GM12878 (cell line): Measurements from ENCODE around the gene EVX2.

Experiments used
- CEBPB ChIP-seq, 2 experiments: fragments of 150-350 bp in 1 of 2; IDR thresholded peaks; 2 replicates each; pipeline ENCODE4 v1.6.1; 2012 to 2014; ENCODE audit warnings: low read depth in 2 of 2, low read length in 2 of 2, borderline replicate concordance in 1 of 2, inconsistent platforms in 1 of 2
- EZH2 ChIP-seq: IDR thresholded peaks from 2 replicates; pipeline ENCODE4 v1.6.1; 2012; ENCODE audit warnings: low read depth, mild to moderate bottlenecking, control low read depth, inconsistent platforms, low read length, borderline replicate concordance; ENCODE audit not compliant: control insufficient read depth
- RCOR1 ChIP-seq: conservative IDR thresholded peaks from 2 replicates; pipeline ENCODE4 v1.6.1; 2012; ENCODE audit warnings: low read depth, low read length, improper control_type of control experiment
- SMC3 ChIP-seq: IDR thresholded peaks from 2 replicates; pipeline ENCODE4 v1.6.1; 2011; ENCODE audit warnings: low read length, improper control_type of control experiment, borderline replicate concordance
- ZBED1 ChIP-seq: IDR thresholded peaks from 2 replicates; pipeline ENCODE4 v1.6.1; 2016; ENCODE audit warnings: borderline replicate concordance
- ZNF24 ChIP-seq: fragments of 450-650 bp; IDR thresholded peaks from 2 replicates; pipeline ENCODE4 v1.6.1; 2017; ENCODE audit warnings: antibody characterized with exemption, mild to moderate bottlenecking
- ZNF274 ChIP-seq: IDR thresholded peaks from one replicate; pipeline ENCODE4 v1.8.0; 2011; ENCODE audit not compliant: insufficient read length, insufficient read depth
- TF ChIP-seq, protein P1 (sequence below): fragments of 450-650 bp; IDR thresholded peaks from 2 replicates; pipeline ENCODE4 v1.6.1; 2016; ENCODE audit warnings: mild to moderate bottlenecking
- TF ChIP-seq, protein P2 (sequence below), 3 experiments: IDR thresholded peaks in 2 of 3; conservative IDR thresholded peaks in 1 of 3; 2 replicates each; pipeline ENCODE4 v1.5.1; 2011; ENCODE audit warnings: low read depth in 3 of 3, low read length in 3 of 3, mild to moderate bottlenecking in 3 of 3, control low read depth in 2 of 3, moderate library complexity in 2 of 3, inconsistent platforms in 1 of 3, mixed read lengths in 1 of 3; ENCODE audit not compliant: control insufficient read depth in 2 of 3, insufficient read depth in 1 of 3; ENCODE audit errors: extremely low read depth in 1 of 3
- TF ChIP-seq, protein P3 (sequence below): IDR thresholded peaks from 2 replicates; pipeline ENCODE4 v1.6.1; 2012; ENCODE audit warnings: mild to moderate bottlenecking, low read depth, low read length

DNA sequence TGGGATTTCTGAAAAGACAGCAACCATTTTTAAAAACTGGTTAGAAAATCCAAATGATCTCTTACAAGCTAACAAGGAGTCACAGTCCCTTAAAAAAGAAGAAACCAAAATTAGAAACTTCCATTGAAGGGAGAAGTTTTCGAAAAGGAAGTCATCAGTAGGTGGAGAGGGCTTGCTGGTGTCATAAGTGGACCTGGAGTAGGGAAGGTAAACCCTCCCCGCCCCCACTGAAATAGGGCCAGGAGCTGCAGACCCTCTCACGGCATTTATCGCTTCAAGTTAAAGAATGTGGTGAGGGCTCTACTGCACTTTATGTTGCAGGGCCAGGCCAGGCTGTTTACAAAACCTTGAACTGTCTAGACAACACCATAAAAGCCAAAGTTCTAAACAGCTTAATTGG lies 26.2 kb upstream of the EVX2 start:
- TF ChIP-seq, protein P1, sequence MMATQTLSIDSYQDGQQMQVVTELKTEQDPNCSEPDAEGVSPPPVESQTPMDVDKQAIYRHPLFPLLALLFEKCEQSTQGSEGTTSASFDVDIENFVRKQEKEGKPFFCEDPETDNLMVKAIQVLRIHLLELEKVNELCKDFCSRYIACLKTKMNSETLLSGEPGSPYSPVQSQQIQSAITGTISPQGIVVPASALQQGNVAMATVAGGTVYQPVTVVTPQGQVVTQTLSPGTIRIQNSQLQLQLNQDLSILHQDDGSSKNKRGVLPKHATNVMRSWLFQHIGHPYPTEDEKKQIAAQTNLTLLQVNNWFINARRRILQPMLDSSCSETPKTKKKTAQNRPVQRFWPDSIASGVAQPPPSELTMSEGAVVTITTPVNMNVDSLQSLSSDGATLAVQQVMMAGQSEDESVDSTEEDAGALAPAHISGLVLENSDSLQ: no peak
- TF ChIP-seq, protein P2, sequence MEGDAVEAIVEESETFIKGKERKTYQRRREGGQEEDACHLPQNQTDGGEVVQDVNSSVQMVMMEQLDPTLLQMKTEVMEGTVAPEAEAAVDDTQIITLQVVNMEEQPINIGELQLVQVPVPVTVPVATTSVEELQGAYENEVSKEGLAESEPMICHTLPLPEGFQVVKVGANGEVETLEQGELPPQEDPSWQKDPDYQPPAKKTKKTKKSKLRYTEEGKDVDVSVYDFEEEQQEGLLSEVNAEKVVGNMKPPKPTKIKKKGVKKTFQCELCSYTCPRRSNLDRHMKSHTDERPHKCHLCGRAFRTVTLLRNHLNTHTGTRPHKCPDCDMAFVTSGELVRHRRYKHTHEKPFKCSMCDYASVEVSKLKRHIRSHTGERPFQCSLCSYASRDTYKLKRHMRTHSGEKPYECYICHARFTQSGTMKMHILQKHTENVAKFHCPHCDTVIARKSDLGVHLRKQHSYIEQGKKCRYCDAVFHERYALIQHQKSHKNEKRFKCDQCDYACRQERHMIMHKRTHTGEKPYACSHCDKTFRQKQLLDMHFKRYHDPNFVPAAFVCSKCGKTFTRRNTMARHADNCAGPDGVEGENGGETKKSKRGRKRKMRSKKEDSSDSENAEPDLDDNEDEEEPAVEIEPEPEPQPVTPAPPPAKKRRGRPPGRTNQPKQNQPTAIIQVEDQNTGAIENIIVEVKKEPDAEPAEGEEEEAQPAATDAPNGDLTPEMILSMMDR (IDR thresholded peaks at IDR 0.05 in 2 of 3, conservative IDR thresholded peaks at IDR 0.05 in 1 of 3; ENCODE audit: control insufficient read depth in 2 of 3, extremely low read depth in 1 of 3, insufficient read depth in 1 of 3, low read depth in 3 of 3, low read length in 3 of 3): no peak
- TF ChIP-seq, protein P3, sequence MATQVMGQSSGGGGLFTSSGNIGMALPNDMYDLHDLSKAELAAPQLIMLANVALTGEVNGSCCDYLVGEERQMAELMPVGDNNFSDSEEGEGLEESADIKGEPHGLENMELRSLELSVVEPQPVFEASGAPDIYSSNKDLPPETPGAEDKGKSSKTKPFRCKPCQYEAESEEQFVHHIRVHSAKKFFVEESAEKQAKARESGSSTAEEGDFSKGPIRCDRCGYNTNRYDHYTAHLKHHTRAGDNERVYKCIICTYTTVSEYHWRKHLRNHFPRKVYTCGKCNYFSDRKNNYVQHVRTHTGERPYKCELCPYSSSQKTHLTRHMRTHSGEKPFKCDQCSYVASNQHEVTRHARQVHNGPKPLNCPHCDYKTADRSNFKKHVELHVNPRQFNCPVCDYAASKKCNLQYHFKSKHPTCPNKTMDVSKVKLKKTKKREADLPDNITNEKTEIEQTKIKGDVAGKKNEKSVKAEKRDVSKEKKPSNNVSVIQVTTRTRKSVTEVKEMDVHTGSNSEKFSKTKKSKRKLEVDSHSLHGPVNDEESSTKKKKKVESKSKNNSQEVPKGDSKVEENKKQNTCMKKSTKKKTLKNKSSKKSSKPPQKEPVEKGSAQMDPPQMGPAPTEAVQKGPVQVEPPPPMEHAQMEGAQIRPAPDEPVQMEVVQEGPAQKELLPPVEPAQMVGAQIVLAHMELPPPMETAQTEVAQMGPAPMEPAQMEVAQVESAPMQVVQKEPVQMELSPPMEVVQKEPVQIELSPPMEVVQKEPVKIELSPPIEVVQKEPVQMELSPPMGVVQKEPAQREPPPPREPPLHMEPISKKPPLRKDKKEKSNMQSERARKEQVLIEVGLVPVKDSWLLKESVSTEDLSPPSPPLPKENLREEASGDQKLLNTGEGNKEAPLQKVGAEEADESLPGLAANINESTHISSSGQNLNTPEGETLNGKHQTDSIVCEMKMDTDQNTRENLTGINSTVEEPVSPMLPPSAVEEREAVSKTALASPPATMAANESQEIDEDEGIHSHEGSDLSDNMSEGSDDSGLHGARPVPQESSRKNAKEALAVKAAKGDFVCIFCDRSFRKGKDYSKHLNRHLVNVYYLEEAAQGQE: no peak
- TF ChIP-seq RCOR1 (no peak), ZBED1 (no peak), SMC3 (no peak), ZNF274 (no peak), EZH2 (no peak), CEBPB (IDR thresholded peaks at IDR 0.05; ENCODE audit: borderline replicate concordance in 1 of 2, low read depth in 2 of 2, low read length in 2 of 2) (no peak), ZNF24 (no peak)
